ENCODE data around the gene SH2D2A. TPM values are rescaled to one million over a fixed set of nuclear protein-coding genes. Genes with fewer than 3 reads are reported as not detected.
"Not testable (repeated sequence)": the region's sequence is repeated elsewhere in the genome, so short reads cannot be mapped to it uniquely, and the experiment has no call there.

Gene SH2D2A
- total RNA-seq, 1 experiment from 2014 or later = 8.2 TPM

DNA sequence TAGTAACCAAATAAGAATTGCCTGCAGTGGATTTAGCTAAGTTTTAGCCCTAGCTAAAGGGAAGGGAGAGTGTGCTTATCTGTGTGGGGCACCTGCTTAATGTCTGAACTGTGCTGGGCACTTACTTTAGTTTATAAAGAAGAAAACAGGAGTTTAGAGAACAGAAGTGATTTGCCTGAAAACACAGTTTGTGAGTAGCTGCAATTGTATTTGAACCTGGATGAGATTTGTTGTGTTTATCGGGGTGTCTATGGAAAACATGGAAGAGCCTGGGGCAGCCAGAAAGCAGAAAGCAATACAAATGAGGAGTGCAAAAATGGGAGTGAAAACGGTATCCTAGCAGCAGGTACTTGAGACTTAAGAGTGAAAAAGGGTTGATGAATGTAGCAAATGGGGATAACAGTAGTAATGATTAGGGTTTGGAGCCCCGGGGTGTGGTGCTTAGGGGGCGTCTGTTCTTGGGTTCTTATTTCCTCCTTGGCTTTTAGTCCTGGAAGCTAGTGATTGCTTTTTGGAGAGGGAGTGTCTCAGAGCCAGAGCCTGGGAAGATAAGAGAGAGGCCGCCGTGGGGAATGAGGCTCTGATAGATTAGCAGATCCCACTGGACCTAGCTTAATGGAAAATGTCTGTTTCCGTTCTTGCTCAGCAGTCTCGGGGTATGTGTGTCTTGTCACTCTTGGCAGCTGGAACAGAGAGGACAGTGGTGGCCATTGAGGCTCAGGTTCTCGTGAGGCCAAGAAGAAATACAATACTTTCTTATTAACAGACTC lies 43.7 kb downstream of the SH2D2A start:
- no peak for DNase-seq (ENCODE audit: low read depth)

DNA sequence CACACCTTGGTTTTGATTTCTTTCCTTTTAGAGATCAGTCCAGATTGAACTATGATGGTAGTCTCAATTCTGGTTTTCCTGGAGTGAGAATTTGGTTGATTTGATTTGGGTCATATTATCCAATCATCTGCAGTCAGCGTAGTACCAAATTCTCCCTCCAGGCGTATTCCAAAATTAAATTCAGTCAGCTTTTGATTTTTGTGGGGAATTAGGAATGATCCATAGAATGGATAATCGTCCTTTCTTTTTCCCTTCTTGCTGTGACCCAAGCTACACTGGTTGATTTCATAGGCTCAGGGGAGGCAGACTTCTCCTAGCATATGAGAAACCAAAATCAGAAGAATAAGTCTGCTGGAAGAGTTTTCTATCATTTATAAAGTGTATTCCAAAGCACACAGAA lies 44.4 kb downstream of the SH2D2A start:
- DNase-seq (ENCODE audit: low read depth) = no peak

GRCh38 chr1:156768610-156769295 lies 47.9 kb downstream of the SH2D2A start:
- no peak for DNase-seq (ENCODE audit: low read depth)

DNA sequence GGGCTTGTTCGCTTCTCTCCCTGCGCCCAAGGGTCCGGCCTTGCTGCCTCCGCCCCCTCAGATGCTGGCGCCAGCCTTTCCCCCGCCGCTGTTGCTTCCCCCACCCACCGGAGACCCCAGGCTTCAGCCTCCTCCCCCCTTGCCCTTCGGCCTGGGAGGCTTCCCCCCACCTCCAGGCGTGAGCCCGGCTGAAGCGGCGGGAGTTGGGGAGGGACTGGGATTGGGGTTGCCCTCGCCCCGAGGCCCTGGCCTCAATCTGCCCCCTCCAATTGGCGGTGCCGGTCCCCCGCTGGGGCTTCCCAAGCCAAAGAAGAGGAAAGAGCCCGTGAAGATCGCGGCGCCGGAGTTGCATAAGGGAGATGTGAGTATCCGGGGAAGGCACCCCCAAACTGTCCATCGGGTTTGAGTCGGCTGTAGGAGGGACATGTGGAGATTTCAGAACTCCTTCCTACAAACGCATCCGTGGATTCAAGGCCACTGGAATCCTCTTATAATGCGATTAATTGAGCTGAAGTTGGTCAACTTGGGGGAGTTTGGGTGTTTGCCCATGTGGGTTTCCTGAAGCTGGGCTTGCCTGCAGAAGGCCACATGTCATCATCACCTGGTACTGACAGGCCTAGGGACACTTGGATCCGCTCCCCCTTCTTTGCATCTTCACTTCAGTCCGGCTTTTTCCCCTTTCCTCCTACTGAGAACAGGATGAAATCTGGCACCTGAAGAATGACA lies 48.6 kb downstream of the SH2D2A start:
- DNase-seq (ENCODE audit: low read depth) = peak; percentile 18

GRCh38 chr1:156767101-156767878 lies 49.4 kb downstream of the SH2D2A start, which contains the start of gene PRCC:
PRCC (plus strand) TSS chr1:156767535; CDS start chr1:156767772, 237 bp downstream.
- DNase-seq (ENCODE audit: low read depth) = peak; percentile 100

GRCh38 chr1:156766298-156767100 lies 50.1 kb downstream of the SH2D2A start:
- DNase-seq (ENCODE audit: low read depth) = peak; percentile 36

DNA sequence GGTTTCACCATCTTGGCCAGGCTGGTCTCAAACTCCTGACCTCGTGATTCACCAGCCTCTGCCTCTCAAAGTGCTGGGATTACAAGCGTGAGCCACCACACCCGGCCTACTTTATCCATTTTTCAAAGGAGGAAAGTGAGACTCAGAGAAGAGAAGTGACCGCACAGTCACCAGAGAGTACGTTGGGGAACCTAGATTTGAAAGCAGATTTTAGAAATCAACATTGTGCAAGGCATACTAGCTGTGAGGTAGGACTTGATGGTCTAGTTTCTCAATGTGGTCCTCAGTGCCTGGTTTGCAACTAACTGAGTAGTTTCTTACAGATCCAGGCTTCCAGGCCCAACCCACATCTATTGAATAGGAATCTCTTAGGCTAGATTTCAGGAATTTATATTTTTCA lies 51.0 kb downstream of the SH2D2A start:
- no peak for DNase-seq (ENCODE audit: low read depth)

GRCh38 chr1:156765136-156765535 lies 51.5 kb downstream of the SH2D2A start:
- DNase-seq (ENCODE audit: low read depth) = not testable (repeated sequence)

DNA sequence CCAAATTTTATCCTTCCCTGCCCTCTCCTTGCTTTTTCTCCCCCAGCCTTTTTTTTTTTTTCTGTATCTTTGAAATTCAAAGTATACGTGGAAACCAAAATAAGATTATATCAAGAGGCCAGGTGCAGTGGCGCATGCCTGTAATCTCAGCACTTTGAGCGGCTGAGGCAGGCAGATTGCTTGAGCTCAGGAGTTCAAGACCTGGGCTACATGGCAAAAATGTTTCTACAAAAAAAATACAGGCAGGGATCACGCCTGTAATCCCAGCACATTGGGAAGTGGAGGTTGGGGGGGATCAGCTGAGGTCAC lies 55.9 kb downstream of the SH2D2A start:
- no peak for DNase-seq (ENCODE audit: low read depth)

GRCh38 chr1:156760092-156760795 lies 56.4 kb downstream of the SH2D2A start:
- DNase-seq (ENCODE audit: low read depth) = no peak

DNA sequence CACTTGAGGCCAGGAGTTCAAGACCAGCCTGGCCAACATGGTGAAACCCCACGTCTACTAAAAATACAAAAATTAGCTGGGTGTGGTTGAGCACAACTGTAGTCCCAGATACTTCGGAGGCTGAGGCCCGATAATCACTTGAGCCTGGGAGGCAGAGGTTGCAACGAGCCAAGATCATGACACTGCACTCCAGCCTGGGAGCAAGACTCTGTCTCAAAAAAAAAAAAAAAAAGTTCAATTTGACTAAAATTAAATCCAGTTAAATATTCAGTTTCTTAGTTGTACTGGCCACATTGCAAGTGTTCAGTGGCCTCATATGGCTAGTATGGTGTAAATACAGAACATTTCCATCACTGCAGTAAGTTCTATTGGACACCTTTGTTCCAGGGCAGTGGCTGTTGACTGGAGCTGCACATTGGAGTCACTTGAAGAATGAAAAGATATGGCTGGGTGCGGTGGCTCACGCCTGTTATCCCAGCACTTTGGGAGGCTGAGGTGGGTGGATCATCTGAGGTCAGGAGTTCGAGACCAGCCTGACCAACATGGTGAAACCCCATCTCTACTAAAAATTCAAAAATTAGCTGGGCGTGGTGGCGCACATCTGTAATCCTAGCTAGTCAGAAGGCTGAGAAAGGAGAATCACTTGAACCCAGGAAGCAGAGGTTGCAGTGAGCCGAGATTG lies 58.9 kb downstream of the SH2D2A start:
- not testable (repeated sequence) for DNase-seq (ENCODE audit: low read depth)

DNA sequence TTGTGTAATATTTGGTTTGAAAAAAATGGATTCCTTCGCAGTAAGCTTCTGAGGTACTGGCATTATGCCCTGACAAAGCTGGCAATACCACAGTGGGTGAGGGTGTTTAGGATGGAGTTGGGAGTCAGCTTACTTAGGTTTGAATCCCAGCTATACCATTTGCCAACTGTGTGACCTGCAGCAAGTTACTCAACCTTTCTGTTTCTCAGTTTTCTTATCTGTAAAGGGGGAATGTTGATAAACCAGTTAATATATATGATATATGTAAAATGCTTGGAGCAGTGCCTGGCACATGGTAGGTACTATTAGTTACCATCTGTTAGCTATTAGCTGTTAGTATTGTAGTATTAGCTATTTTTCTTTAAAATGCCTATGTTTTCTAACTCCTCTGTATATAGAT lies 60.3 kb downstream of the SH2D2A start:
- DNase-seq (ENCODE audit: low read depth) = no peak

Other genes with a start within 250 kb of the SH2D2A start
- gene IQGAP3, start 244.3 kb downstream of the SH2D2A start, total RNA-seq (2014; rRNA removed; shearing (Covaris generic)) = 39.5 and 41.8 TPM in 2 replicates
- gene TTC24, start 237.1 kb downstream of the SH2D2A start, total RNA-seq (2014; rRNA removed; shearing (Covaris generic)) = not detected in 2 replicates
- 106 and 116 TPM in 2 replicates for gene NAXE, start 225.1 kb downstream of the SH2D2A start, total RNA-seq (2014; rRNA removed; shearing (Covaris generic))
- 42.5 and 52.7 TPM in 2 replicates for gene GPATCH4, start 215.4 kb downstream of the SH2D2A start, total RNA-seq (2014; rRNA removed; shearing (Covaris generic))
- gene HAPLN2, start 197.4 kb downstream of the SH2D2A start, total RNA-seq (2014; rRNA removed; shearing (Covaris generic)) = not detected in 2 replicates
- gene BCAN, start 174.7 kb downstream of the SH2D2A start, total RNA-seq (2014; rRNA removed; shearing (Covaris generic)) = 0.03 TPM in 1 of 2 replicates, not detected in the other
- 0.03 and 0.13 TPM in 2 replicates for gene NES, start 139.4 kb downstream of the SH2D2A start, total RNA-seq (2014; rRNA removed; shearing (Covaris generic))
- 6.0 and 8.6 TPM in 2 replicates for gene CRABP2, start 111.3 kb downstream of the SH2D2A start, total RNA-seq (2014; rRNA removed; shearing (Covaris generic))
- 10.9 and 15.7 TPM in 2 replicates for gene METTL25B, start 88.4 kb downstream of the SH2D2A start, total RNA-seq (2014; rRNA removed; shearing (Covaris generic))
- 27.6 and 39.8 TPM in 2 replicates for gene ISG20L2, start 88.1 kb downstream of the SH2D2A start, total RNA-seq (2014; rRNA removed; shearing (Covaris generic))
- gene MRPL24, start 75.8 kb downstream of the SH2D2A start, total RNA-seq (2014; rRNA removed; shearing (Covaris generic)) = 163 and 192 TPM in 2 replicates
- gene HDGF, start 65.2 kb downstream of the SH2D2A start, total RNA-seq (2014; rRNA removed; shearing (Covaris generic)) = 522 and 576 TPM in 2 replicates
- gene PRCC, start 49.3 kb downstream of the SH2D2A start, total RNA-seq (2014; rRNA removed; shearing (Covaris generic)) = 69.5 and 122 TPM in 2 replicates
- not detected in 2 replicates for gene INSRR, start 42.3 kb upstream of the SH2D2A start, total RNA-seq (2014; rRNA removed; shearing (Covaris generic))
- gene NTRK1, start 44.0 kb upstream of the SH2D2A start, total RNA-seq (2014; rRNA removed; shearing (Covaris generic)) = 0.60 and 1.3 TPM in 2 replicates
- gene PEAR1, start 76.9 kb upstream of the SH2D2A start, total RNA-seq (2014; rRNA removed; shearing (Covaris generic)) = 4.1 and 5.2 TPM in 2 replicates
- not detected in 2 replicates for gene LRRC71, start 103.8 kb upstream of the SH2D2A start, total RNA-seq (2014; rRNA removed; shearing (Covaris generic))
- gene ARHGEF11, start 228.9 kb upstream of the SH2D2A start, total RNA-seq (2014; rRNA removed; shearing (Covaris generic)) = 17.7 and 19.0 TPM in 2 replicates

Measured in HT1080 (cell line).